ENCODE results near the gene FKBP5. TPM values are rescaled to one million over a fixed set of nuclear protein-coding genes. Genes with fewer than 3 reads are reported as not detected.

Gene FKBP5
- total and polyA plus RNA-seq, 10 of the 15 experiments (the other 5 are each of a cell fraction or from before 2014, with no cell fraction given) = 29.0 to 123 (median 62.3) TPM

DNA sequence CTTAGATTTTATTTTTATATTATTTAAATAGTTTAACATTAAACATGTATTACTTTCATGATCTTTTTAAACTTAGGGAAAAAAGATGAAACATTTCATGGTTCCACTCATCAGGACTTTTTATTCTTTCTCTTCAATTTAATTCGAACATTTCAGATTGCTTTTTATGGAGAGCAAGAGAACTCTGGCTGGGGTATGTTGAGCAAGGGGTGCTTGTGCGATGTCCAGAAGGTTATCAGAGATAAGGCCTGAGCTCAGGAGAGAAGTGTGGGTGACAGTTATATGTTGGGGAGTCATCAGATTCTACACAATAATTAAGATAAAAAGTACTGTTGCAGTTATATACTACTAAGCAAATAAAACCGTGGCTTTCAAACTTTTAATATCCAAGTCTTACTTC is 37.5 kb downstream of the FKBP5 start:
- no peak for TF ChIP-seq ZNF24 (IDR thresholded peaks at IDR 0.05)
- no peak overlapping the region for H3K4me2 ChIP-seq (ENCODE audit: control insufficient read depth, insufficient read depth)
- no peak overlapping the region for H3K9ac ChIP-seq (ENCODE audit: control insufficient read depth, insufficient read depth, low read length)
- no TSS peak for BruUV-seq (replicated peaks)
- ChIA-PET CTCF (no interaction called here), POLR2A (no interaction called here), SMC1A (ENCODE audit: uncharacterized antibody, unreplicated experiment) (interaction anchor here (0.6 to 1.0 kb wide), 2 partner anchors 9 to 12 kb away, joined by 3 read pairs; no protein-coding TSS in a partner anchor), RAD21 (ENCODE audit: unreplicated experiment) (no interaction called here)
- FAIRE-seq (no peak), DNase-seq (ENCODE audit: low read depth, low spot score) (no peak), ATAC-seq (no peak)
- no peak overlapping the region for H3K4me3 ChIP-seq
- no peaks in the 10 kb centered on the region for H3K27me3 ChIP-seq (replicated peaks in 1 of 2; ENCODE audit: control insufficient read depth in 2 of 2, insufficient read depth in 2 of 2, low read length in 1 of 2)
- H2AFZ ChIP-seq (ENCODE audit: control insufficient read depth, low read depth, low read length) = no peak overlapping the region
- WGBS (ENCODE audit: insufficient coverage, insufficient replicate concordance, low lambda C conversion rate, missing lambda C conversion rate) = 79% methylated on average over 3 of the region's 3 CpGs
- no peaks in the 10 kb centered on the region for H3K4me1 ChIP-seq (ENCODE audit: control insufficient read depth, insufficient read depth, low read length)
- intact Hi-C loops (cut with micrococcal nuclease; ENCODE audit: unreplicated experiment) (no loop called here), in situ Hi-C loops (cut with MboI) (no loop called here)
- H3K79me2 ChIP-seq (ENCODE audit: control insufficient read depth, insufficient read depth, low read length) = peaks cover 3% of the 10 kb centered on the region; the same call in 1 of the 2 replicates
- H4K20me1 ChIP-seq (ENCODE audit: control insufficient read depth, insufficient read depth) = no peaks in the 10 kb centered on the region
- no peak overlapping the region for H3K27ac ChIP-seq (ENCODE audit: control insufficient read depth, insufficient read depth)
- no peaks in the 10 kb centered on the region; the same call in 2 of the 3 replicates for H3K9me3 ChIP-seq (replicated peaks; ENCODE audit: control insufficient read depth, insufficient read depth, low read length)
- H3K36me3 ChIP-seq (ENCODE audit: control insufficient read depth in 2 of 2, insufficient read depth in 2 of 2, low read length in 1 of 2) = no peaks in the 10 kb centered on the region; a peak in 1 of 4 replicates

DNA sequence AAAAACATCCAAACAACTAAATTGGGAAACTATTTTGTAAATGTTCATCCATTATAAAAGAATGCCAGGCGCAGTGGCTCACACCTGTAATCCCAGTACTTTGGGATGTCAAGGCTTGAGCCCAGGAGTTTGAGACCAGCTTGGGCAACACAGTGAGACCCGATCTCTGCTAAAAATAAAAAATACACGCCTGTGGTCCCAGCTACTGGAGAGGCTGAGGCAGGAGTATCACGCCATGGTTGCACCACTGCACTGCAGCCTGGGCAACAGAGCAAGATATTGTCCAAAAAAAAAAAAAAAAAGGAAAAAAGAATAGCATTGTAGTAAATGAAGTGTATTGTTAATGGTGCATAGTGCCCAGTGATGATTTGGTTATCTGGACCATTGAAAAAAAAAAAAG is 38.7 kb downstream of the FKBP5 start:
- DNase-seq (ENCODE audit: low read depth, low spot score) = no peak
- Histone ChIP-seq H3K27me3 (replicated peaks in 1 of 2; ENCODE audit: control insufficient read depth in 2 of 2, insufficient read depth in 2 of 2, low read length in 1 of 2) (no peaks in the 10 kb centered on the region), H2AFZ (ENCODE audit: control insufficient read depth, low read depth, low read length) (no peak overlapping the region), H3K4me1 (ENCODE audit: control insufficient read depth, insufficient read depth, low read length) (peaks cover under 1% of the 10 kb centered on the region; the same call in 1 of the 2 replicates), H3K4me3 (no peak overlapping the region), H3K4me2 (ENCODE audit: control insufficient read depth, insufficient read depth) (no peak overlapping the region), H3K9me3 (replicated peaks; ENCODE audit: control insufficient read depth, insufficient read depth, low read length) (no peaks in the 10 kb centered on the region; the same call in 2 of the 3 replicates), H3K27ac (ENCODE audit: control insufficient read depth, insufficient read depth) (no peak overlapping the region), H4K20me1 (ENCODE audit: control insufficient read depth, insufficient read depth) (no peaks in the 10 kb centered on the region), H3K36me3 (ENCODE audit: control insufficient read depth in 2 of 2, insufficient read depth in 2 of 2, low read length in 1 of 2) (no peaks in the 10 kb centered on the region; a peak in 1 of 4 replicates), H3K9ac (ENCODE audit: control insufficient read depth, insufficient read depth, low read length) (no peak overlapping the region), H3K79me2 (ENCODE audit: control insufficient read depth, insufficient read depth, low read length) (no peaks in the 10 kb centered on the region)
- no TSS peak for BruUV-seq (replicated peaks)
- no peak for ATAC-seq
- ChIA-PET RAD21 (ENCODE audit: unreplicated experiment) (no interaction called here), POLR2A (interaction anchor here (0.5 kb wide), 1 partner anchor 8 kb away, joined by 3 read pairs; no protein-coding TSS in a partner anchor), CTCF (interaction anchor here (1.0 kb wide), 2 partner anchors 86 to 88 kb away, joined by 3 read pairs; no protein-coding TSS in a partner anchor), SMC1A (ENCODE audit: uncharacterized antibody, unreplicated experiment) (interaction anchor here (0.9 to 1.8 kb wide), 4 partner anchors 12 to 89 kb away, joined by 4 to 6 read pairs (median 4); no protein-coding TSS in a partner anchor)
- no peak for FAIRE-seq
- in situ Hi-C loops (cut with MboI) (no loop called here), intact Hi-C loops (cut with micrococcal nuclease; ENCODE audit: unreplicated experiment) (no loop called here)
- WGBS (ENCODE audit: insufficient coverage, insufficient replicate concordance, low lambda C conversion rate, missing lambda C conversion rate) = 54% methylated on average over 4 of the region's 4 CpGs
- TF ChIP-seq, protein P1, sequence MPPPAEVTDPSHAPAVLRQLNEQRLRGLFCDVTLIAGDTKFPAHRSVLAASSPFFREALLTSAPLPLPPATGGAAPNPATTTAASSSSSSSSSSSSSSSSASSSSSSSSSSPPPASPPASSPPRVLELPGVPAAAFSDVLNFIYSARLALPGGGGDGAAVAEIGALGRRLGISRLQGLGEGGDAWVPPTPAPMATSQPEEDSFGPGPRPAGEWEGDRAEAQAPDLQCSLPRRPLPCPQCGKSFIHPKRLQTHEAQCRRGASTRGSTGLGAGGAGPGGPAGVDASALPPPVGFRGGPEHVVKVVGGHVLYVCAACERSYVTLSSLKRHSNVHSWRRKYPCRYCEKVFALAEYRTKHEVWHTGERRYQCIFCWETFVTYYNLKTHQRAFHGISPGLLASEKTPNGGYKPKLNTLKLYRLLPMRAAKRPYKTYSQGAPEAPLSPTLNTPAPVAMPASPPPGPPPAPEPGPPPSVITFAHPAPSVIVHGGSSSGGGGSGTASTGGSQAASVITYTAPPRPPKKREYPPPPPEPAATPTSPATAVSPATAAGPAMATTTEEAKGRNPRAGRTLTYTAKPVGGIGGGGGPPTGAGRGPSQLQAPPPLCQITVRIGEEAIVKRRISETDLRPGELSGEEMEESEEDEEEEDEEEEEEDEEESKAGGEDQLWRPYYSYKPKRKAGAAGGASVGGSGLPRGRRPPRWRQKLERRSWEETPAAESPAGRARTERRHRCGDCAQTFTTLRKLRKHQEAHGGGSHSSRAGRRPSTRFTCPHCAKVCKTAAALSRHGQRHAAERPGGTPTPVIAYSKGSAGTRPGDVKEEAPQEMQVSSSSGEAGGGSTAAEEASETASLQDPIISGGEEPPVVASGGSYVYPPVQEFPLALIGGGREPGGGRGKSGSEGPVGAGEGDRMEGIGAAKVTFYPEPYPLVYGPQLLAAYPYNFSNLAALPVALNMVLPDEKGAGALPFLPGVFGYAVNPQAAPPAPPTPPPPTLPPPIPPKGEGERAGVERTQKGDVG (CRISPR knock-in tag; IDR thresholded peaks at IDR 0.05) = no peak
- TF ChIP-seq MEF2B (IDR thresholded peaks at IDR 0.05; ENCODE audit: partially characterized antibody, poor library complexity, severe bottlenecking) (no peak), NFXL1 (IDR thresholded peaks at IDR 0.05; ENCODE audit: borderline replicate concordance) (no peak), ZSCAN29 (IDR thresholded peaks at IDR 0.05) (no peak)
- TF ChIP-seq, protein P2, sequence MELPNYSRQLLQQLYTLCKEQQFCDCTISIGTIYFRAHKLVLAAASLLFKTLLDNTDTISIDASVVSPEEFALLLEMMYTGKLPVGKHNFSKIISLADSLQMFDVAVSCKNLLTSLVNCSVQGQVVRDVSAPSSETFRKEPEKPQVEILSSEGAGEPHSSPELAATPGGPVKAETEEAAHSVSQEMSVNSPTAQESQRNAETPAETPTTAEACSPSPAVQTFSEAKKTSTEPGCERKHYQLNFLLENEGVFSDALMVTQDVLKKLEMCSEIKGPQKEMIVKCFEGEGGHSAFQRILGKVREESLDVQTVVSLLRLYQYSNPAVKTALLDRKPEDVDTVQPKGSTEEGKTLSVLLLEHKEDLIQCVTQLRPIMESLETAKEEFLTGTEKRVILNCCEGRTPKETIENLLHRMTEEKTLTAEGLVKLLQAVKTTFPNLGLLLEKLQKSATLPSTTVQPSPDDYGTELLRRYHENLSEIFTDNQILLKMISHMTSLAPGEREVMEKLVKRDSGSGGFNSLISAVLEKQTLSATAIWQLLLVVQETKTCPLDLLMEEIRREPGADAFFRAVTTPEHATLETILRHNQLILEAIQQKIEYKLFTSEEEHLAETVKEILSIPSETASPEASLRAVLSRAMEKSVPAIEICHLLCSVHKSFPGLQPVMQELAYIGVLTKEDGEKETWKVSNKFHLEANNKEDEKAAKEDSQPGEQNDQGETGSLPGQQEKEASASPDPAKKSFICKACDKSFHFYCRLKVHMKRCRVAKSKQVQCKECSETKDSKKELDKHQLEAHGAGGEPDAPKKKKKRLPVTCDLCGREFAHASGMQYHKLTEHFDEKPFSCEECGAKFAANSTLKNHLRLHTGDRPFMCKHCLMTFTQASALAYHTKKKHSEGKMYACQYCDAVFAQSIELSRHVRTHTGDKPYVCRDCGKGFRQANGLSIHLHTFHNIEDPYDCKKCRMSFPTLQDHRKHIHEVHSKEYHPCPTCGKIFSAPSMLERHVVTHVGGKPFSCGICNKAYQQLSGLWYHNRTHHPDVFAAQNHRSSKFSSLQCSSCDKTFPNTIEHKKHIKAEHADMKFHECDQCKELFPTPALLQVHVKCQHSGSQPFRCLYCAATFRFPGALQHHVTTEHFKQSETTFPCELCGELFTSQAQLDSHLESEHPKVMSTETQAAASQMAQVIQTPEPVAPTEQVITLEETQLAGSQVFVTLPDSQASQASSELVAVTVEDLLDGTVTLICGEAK (IDR thresholded peaks at IDR 0.05; ENCODE audit: borderline replicate concordance) = no peak
- TF ChIP-seq, protein P3, sequence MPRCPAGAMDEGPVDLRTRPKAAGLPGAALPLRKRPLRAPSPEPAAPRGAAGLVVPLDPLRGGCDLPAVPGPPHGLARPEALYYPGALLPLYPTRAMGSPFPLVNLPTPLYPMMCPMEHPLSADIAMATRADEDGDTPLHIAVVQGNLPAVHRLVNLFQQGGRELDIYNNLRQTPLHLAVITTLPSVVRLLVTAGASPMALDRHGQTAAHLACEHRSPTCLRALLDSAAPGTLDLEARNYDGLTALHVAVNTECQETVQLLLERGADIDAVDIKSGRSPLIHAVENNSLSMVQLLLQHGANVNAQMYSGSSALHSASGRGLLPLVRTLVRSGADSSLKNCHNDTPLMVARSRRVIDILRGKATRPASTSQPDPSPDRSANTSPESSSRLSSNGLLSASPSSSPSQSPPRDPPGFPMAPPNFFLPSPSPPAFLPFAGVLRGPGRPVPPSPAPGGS (IDR thresholded peaks at IDR 0.05; ENCODE audit: borderline replicate concordance, insufficient read depth, low read depth, low read length, poor library complexity, severe bottlenecking) = no peak

All from GM12878 (cell line).